ENCODE measurements around the gene ZNF571.
A peak's percentile ranks its signal among the peaks of the same experiment; 100 is the strongest.

Gene ZNF571

DNA sequence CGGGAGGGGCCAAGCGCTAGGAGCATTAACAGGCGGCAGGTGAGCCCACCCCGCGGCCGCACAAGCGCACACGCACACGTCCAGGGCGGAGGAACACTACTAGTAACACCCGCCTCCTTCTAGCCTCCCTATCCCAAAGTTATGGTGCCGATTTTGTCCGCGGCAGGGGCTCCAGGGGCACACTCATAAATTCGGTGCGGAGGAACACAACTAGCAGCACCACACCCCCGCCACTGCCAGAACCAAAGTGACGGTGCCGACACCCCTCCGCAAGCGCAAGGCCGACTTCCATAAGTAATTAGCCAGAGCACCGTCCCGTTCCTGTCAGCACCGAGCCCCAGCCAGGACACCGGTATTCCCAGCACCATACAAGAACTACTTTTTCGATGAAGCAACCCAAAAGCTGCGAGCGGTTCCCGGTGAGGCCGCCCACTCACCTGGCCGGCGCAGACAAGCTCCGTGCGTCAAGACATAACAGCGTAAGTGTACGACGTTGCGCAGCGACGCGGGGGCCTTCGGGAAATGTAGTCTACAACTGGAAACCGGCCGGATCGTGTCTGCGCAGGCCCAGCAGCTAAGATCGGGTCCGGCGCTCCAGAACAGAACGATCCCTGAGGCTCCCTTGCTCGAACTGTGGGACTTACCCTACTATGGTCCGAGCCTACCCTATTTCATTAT lies at the start of gene ZNF571, which contains the start of gene ZNF540:
Gene ZNF571, minus strand, starts transcription at position 489 of the 678 bp plus-strand sequence. CDS start 8,116 bp downstream, outside the sequence.
Gene ZNF540, plus strand, starts transcription at position 573 of the 678 bp plus-strand sequence. CDS start 3,572 bp downstream, outside the sequence.
- peak; percentile 93 for DNase-seq

DNA sequence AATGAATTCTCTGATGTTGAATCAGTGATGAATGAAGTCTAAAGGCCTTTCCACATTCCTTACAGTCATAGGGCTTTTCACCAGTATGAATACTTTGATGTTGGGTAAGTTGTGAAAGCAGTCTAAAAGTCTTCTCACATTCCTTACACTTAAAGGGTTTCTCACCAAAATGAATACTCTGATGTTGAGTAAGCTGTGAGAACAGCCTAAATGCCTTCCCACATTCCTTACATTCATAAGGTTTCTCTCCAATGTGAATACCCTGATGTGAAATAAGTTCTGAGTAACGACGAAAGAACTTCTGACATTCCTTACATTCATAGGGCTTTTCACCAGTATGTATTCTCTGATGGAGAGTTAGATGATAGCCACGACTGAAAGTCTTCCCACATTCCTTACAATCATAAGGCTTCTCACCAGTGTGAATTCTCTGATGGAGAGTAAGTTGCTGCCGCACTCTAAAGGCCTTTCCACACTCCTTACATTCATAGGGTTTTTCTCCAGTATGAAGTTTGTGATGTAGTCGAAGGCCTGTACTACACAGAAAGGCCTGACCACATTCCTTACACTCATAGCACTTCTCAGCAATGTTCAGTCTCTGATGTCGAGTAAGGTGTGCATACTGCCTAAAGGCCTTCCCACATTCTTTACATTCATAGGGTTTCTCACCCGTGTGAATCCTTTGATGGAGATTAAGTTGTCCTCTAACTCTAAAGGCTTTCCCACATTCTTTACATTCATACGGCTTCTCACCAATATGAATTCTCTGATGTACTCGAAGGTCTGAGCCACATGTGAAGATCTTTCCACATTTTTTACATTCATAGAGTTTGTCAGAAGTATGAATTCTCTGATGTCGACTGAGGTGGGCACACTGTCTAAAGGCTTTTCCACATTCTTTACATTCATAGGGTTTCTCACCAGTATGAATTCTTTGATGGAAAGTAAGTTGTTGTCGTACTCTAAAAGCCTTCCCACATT lies 40.8 kb upstream of the ZNF571 start:
- no peak for DNase-seq

DNA sequence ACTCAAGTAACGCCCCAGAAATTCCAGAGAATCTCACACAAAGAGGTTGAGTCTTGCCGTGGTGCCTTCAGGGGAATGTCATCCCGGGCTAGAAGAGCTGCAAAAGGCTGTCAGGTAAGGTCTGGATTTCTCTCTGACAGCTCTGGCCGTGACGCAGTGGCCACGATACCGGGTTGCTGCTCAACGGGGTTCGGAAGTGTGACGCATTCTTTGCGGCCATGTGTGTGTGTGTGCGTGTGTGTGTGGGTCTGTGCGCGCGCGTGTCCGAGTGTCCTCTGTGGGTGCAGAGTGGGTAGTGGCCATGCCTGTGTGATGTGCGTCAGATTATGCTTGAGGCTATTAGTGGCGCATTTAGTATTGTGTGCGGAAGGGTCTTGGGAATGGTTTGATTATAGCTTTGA lies 390 bp upstream of the ZNF571 start:
- peak; percentile 81 for DNase-seq

DNA sequence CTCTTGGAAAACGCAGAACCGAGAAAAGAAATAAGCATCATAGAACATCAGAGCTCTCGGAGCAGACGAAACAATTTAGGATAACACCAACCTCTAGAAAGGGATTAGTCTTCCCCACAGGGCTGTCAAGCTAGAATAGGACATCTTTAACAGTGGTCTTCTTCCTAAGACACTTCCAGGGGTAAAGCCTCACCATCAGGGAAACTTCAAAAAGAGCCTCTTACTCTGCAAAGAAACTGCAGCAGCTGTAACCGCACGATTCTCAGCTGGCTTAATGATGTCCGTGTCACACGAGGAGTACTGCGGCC lies 642 bp downstream of the ZNF571 start:
- no peak for DNase-seq

DNA sequence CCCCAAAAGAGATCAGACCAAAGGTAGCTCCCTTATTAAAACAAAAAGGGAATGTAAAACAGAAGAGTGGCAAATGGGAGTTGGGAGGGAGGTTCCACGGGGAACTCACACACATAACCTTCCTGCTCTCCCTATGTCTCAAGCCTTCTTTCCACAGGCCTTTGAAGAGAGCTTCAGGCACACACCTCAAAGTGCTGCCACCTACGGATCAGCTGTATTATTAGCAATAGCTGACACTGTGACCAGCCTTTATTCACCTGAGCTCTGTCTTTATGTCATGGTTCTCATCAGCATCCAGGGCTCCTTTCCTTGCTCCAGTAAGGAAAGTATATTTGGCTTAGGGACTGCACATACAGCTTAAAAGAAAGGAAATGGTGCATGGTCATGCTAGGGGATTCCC lies 11.3 kb downstream of the ZNF571 start:
- DNase-seq: no peak

DNA sequence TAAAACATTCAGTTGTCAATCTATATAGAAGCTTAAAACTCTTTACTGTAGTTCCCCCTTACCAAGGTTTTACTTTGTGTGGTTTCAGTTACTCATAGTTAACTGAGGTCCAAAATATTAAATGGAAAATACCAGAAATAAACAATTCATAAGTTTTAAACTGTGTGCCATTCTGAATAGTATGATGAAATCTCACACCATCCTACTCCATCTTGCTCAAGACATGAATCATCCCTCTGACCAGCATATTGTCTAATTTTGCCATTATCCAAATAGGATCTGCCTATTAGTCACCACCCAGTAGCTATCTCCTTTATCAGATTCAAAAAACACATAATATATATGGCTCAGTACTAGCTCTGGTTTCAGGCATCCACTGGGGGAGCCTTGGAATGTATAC lies 22.4 kb downstream of the ZNF571 start:
- DNase-seq: no peak

DNA sequence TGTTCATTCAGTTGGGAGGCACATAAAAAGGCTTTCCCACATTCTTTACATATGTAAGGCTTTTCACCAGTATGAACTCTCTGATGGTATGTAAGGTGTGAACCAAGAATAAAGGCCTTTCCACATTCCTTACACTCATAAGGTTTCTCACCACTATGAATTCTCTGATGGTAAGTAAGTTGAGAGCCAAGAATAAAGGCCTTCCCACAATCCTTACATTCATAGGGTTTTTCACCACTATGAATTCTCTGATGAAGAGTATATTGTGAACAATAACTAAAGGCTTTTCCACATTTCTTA lies 29.3 kb downstream of the ZNF571 start:
- no peak for DNase-seq

DNA sequence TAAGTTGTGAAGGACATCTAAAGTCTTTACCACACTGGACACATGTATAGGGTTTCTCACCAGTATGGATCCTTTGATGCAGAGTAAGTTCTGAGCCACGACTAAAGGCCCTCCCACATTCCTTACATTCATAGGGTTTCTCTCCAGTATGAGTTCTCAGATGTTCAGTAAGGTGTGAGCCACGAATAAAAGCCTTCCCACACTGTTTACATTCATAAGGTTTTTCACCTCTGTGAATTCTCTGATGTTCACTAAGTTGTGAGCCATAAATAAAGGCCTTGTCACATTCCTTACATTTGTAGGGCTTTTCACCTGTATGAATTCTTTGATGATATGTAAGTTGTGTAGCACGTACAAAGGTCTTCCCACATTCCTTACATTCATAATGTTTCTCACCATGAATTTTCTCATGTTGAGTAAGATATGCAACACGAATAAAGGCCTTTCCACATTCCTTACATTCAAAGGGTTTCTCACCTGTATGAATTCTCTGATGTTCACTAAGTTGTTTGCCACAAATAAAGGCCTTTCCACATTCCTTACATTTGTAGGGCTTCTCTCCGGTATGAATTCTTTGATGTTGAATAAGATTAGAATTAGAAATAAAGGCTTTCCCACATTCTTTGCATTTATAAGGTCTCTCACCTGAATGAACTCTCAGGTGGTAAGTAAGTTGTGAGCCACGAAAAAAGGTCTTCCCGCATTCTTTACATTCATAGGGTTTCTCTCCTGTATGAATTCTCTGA lies 29.8 kb downstream of the ZNF571 start:
- no peak for DNase-seq

DNA sequence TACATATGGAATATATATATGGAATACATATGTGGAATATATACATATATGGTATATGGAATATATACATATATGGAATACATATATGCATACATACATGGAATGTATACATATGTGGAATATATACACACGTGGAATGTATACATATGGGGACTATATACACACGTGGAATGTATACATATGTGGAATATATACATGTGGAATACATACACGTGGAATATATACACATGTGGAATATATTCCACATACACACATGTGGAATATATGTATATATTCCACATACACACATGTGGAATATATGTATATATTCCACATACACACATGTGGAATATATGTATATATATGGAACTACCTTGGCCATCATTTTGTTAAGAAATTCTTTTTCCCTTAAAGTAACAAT lies 31.1 kb downstream of the ZNF571 start:
- DNase-seq: no peak

DNA sequence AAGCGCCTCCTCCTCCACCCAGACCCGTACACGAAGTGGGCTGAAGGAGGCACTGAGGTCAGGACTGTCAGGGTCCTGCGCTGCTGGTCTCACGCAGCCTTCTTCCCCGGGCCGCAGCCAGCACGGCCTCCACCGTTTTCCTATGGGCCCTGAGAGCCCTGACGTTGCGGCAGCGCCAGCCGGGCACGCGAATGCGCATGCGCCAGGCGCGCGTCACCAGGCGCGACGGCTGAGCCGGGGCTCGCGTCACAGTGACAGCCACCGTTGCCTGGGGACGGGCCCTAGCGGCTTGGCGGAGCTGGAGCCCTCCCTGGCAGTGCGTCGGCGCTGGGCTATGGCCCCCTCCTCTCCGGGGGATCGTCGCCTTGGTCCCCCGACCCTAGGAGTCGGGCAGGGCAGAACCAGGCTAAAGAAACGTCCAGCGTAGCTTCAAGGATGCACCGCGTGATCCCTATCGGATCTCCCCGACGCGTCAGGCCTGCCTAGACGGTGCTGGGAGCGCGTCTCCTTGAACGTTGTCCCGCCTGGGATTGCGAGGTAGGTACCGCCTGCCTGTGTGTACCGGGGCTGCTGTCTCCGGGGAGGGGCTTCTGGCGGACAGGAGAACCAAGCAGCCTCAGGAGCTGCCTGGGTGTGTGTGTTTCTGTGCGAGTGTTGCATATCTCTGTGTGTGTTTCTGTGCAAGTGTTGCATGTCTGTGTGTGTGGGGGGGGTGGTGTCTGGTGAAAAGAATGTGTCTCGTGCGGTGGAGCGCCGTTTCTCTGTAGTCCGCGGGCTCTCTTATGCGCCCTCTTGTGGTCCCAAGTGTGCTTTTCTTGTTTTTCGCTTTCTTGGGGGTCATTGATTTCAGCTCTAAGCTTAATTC lies 43.2 kb downstream of the ZNF571 start:
- peak; percentile 77 for DNase-seq

DNA sequence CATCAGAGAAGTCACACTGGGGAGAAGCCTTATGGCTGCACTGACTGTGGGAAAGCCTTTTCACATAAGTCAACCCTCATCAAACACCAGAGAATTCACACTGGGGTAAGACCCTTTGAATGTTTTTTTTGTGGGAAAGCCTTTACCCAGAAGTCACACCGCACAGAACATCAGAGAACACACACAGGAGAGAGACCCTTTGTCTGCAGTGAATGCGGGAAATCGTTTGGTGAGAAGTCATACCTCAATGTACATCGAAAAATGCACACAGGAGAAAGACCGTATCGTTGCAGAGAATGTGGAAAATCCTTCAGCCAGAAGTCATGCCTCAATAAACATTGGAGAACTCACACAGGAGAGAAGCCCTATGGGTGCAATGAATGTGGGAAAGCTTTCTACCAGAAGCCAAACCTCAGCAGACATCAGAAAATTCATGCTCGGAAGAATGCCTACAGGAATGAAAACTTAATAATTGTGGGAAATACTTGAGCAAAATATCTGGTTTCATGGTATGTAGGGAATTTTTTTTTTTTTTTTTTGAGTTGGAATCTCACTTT lies 57.1 kb downstream of the ZNF571 start:
- no peak for DNase-seq

DNA sequence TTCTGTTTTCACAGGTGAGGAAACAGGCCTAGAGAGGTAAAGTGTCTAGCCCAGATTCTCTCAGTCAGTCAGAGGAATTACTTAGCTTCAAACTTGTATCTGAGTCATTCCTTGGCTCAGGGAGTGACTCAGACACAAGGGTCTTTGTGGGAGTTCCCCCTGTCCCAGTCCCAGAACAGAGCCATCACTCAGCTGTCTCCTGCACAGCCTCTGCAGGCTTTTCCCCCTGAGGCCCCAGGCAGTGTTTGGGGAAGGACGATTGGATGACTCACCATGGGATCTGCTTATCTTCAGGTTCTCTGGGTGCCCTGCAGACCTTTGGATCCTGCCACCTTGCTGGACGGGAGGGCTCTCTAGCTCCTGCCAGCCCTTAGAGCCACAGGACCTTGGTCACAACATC lies 74.7 kb downstream of the ZNF571 start:
- no peak for DNase-seq
